ENCODE data around the gene KCNB1.
"Not testable (repeated sequence)": the region's sequence is repeated elsewhere in the genome, so short reads cannot be mapped to it uniquely, and the experiment has no call there.

KCNB1 gene

DNA sequence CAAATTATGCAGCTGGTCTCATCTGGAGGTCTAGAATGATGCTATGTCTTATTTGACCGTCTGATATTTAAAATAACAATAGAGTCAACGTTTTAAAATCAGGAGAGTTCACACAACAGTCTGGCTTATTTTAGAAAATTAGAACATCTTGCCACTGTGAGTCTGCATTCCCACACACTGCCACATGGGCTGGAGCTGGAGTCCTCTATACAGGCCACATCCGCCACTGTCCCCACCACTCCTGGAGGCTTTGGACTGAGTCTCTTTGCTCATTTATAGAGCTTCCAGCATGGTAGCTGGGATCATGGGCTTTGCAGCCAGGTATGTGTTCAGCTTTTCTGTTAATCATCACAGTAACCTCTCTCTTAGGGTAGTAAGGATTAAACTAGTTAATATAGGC, 135.8 kb downstream of the KCNB1 start:
- DNase-seq = no peak

GRCh38 chr20:49345524-49345923, 136.9 kb downstream of the KCNB1 start:
- DNase-seq = peak; percentile 92

DNA sequence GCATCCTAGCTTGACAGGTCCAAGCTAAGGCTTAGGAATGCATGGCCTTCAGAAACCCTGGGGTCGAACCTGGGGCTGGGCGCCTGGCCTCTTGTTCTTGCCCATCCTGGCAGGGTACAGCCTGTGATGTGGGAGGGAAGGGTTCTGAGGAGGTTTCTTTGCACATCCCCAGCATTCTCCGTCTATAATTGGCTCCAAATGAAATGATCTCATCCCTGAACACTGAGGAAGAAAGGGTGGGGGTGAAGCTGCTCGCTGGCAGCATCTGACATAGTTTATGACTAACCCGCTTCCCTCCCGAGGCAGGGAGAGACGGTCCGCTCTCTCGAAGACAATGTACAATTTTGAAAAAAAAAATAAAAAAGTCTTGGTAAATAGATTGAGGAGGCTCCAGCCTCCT, 137.5 kb downstream of the KCNB1 start:
- peak; percentile 98 for DNase-seq

DNA sequence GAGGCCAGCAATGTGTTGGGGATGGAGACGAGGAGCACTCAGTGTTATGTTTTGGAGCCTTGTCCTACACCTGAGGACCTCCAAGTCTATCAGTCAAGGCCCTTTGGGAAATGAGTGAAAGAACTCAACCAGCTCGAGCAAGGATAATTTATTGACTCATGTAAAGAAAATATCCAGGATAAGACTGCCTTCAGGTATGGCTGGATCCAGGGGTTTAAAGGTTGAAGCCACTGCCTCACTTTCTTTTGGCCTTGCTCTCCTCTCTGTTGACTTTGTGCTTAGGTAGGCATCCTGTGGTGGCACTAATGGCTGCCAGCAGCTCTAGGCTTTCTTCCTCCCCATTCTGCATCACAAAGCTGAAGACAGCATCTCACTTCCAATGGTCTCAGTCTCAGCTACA, 138.3 kb downstream of the KCNB1 start:
- DNase-seq = no peak

DNA sequence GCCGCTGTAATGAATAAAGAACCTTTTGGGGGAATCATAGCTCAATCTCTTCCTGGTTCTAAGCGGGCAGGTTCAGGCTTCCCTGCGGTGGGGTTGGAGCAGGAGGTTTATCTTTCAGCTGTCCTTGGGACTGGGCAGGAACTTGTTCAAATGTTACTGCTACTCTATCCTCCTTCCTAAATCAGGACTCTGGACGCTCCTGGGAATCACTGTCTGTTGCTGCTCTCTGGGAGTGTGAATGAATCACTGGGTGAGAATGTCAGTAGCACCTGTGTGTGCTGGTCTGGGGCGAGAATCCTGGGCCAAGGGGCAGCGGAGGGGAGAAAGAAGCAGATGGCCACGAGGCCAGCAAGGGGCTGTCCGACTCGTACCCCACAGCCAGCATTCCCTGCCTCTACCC, 139.2 kb downstream of the KCNB1 start:
- DNase-seq = peak; percentile 68

DNA sequence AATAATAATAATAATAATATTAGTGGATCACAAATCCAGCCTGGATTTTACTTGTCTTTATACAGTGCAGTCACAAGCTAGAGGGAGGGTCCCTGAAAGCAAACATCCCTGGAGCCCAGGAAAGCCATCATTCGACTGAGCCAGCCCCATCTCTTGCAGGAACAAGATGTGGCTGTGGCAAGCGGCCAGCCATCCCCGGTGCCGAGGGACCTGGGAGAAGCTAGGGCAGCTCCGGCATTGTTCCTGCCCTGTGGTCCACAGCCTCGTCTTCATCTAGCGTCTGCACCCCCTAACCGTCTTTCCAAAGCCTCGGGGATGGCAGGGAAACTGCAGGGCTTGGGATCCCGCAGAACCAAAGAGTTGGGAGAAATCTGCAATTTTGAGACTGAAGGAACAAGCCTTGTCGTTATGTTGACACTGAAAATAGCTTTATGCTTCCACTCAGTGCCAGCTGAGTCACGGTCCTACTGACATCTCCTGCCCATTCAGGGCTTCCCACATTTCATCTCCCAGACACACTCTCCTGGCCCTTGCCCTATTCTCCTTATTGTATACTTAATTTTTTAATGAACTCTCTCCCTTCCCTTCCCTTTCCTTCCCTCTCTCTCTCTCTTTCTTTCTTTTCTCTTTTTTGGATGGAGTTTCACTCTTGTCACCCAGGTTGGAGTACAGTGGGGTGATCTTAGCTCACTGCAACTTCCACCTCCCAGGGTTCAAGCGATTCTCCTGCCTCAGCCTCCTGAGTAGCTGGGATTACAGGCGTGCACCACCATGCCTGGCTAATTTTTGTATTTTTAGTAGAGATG, 142.1 kb downstream of the KCNB1 start:
- DNase-seq = no peak

GRCh38 chr20:49339123-49339522, 143.3 kb downstream of the KCNB1 start:
- DNase-seq = no peak

GRCh38 chr20:49338061-49338460, 144.4 kb downstream of the KCNB1 start:
- no peak for DNase-seq

DNA sequence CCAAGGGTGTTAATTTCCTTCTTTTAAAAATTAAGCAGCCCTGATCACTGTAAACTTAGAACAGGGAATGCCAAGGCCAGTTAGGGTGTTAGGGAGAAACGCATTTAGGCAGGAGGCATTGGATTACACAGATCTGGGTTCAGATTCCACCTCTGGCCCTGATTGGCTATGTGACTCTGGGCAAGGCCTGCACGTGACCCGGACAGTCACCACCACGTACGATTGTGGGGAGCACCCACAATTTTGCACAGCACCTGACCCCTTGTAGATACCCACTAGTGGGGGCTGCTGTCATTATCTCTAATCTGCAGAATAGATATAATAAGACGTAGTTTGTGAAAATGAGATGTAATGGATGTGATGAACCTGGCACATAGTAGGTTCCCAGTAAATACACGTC, 145.1 kb downstream of the KCNB1 start:
- DNase-seq = no peak

- no peak for DNase-seq
Observed at GRCh38 chr20:49336786-49337185, 145.7 kb downstream of the KCNB1 start.

DNA sequence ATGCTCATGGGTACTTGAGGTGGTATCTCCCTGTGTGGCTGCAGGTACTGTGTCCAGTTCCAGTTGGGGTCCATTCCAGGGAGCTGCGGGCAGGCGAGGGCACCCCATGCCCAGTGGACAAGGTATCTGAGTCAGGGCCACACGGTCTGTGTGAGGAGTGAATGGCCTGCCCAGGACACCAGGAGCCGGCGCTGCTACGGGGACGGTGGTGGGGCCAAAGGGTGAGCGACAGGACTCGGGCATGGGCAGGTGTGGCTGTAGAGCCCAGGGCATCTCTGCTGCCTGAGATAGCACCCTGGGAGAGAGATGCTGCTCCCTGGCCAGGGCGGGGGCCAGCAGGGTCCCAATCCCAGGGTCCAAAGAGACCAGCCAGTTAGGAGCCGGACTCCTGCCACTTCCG, 147.0 kb downstream of the KCNB1 start:
- DNase-seq = no peak

DNA sequence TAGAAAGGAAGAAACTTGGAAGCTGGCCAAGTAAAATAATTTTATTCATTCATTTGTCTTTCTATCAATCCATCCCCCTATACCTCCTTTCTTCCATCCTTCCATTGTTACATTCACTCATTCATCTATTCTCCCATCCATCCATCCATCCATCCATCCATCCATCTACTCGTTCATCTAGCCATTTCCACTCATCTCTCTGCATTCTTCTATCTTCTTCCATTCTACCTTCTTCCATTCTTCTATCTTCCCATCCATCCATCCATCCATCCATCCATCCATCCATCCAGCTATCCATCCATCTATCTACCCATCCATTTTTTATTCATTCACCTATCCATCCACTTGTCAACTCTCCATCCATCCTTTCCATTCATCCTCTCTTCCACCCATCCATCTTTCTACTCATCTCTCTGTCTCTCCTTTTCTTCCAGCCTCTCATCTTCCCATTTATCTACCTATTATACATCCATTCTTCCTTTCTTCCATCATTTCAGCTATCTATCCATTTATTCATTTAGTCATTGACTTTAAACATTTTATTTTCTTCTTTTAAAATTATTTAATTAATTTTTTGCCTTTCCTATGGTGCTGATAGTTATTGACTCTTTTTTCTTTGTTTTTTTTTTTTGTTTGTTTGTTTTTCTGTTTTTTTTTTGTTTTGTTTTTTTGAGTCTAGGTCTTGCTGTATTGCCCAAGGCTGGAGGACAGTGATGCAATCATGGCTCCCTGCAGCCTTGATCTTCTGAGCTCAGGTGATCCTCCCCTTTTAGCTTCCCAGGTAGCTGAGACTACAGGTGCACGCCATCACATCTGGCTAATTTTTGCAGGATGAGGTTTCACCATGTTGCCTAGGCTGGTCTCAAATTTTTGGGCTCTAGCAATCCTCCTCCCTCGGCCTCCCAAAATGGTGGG, 151.5 kb downstream of the KCNB1 start:
- DNase-seq = no peak

GRCh38 chr20:49328790-49329189, 153.7 kb downstream of the KCNB1 start:
- no peak for DNase-seq

DNA sequence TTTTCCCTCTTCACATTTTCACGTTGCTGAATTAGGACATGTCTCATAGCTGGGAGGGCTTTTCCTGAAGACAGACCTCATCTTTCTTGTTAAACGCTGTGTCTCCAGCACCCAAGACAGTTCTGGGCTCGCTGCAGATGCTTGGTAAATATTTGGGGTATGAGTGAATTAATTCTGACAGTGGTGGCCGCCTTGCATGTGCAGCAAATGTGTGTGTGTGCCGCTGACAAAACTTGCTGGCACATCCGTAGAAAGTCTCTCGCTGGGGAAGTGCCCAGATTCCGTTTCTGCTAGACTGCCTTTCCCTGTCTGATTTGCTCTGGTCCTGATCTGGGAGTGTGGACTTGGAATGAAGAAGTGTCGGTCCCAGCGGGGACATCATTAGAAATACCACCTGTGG, 156.4 kb downstream of the KCNB1 start:
- no peak for DNase-seq

GRCh38 chr20:49324306-49324705, 158.2 kb downstream of the KCNB1 start:
- DNase-seq = no peak

DNA sequence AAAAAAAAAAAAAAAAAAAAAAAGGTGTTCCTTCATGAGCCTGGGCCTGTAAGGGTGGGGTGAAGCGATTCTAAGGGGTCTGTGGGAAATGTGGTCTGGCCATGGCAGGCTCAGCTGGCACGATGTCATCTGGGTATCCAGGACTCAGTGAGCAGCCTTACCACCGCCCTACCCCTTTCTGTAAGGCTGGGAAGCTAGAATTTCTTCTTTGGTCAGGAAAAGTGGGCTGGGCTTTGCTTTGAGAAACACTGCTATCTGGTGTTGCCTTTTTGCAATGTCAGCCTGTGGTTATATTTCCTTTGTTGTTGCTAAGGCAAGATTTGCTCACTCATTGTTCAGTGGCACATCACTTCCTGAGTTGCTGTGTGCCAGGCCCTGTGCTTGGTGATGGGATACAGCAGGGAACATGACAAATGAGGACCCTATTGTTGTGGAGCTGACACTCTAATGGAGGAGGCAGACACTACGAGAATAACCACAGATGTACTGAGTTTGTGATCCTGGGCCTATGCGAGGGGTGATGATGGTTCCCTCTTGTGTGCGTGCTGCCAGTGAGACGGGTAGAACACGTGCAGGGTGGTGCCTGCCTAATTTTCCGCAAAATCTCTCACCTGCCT, 158.7 kb downstream of the KCNB1 start:
- DNase-seq = peak; percentile 79

- DNase-seq = peak; percentile 60
Observed at GRCh38 chr20:49320460-49320859, 162.0 kb downstream of the KCNB1 start.

GRCh38 chr20:49319208-49319809, 163.2 kb downstream of the KCNB1 start:
- no peak for DNase-seq

DNA sequence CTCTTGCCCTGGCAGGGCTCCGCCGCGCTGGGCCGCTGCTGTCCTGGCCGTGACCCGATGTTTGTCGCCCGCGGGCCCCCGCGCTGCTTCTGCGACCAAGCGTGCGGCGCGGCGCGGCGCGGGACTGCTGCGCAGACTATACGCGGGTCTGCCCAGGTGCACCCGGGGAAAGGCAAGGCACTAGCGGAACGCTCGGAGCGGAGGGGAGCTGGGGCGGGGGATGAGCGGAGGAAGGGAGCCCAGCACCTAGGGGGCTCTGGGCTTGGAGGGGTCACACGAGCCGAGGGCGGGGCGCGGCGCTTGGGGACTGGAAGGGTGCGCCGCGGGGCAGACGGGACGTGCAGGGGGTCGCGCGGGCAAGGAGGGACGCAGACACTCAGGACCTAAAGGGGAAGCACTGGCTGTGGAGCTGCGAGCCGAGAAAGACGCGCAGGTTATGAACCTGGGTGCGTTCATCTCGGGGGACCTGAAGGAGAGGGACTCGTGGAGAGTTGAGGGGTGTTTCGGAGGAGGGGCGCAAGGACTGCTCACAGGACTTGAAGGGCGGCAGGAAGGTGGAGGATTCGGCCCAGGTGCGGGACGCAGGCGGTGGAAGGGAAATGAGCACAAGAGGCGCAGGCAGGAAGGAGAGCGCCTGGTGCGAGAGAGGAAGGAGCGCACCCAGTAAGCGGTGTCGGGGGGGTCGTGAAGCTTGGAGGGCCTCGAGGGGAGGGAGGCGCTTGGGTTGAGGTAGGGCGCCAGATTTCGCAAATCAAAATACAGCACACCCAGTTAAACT, 163.8 kb downstream of the KCNB1 start:
- no peak for DNase-seq

DNA sequence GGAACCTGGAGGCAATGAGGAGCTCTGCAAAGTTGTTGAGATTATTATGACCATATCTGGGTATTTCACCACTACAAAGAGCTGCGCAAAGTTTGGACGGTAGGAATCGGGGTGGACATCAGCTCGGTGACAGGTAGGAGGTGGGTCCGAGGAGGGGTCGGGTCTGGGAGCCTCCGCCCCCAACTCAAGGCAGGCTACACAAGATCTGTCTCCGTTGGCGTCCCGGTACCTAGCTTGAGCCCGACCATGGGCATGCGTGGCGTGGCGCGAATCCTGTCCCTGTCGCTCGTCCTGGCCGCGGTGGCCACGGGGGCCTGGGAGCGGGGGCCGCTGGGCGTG, 164.4 kb downstream of the KCNB1 start:
- DNase-seq = no peak

DNA sequence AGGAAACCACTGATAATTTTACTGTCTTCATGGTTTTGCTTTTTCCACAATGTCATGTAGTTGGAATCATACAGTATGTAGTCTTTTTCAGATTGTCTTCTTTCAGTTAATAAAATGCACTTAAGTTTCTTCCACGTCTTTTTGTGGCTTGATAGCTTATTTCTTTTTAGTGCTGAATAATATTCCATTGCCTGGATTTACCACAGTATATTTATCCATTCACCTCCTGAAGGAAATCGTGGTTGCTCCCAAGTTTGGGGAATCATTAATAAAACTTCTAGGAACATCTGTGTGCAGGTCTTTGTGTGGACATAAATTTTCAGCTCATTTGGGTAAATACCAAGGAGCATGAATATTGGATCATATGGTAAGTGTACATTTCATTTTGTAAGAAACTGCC, 165.8 kb downstream of the KCNB1 start:
- DNase-seq = no peak

- no peak for DNase-seq
Observed at GRCh38 chr20:49315580-49315979, 166.9 kb downstream of the KCNB1 start.

GRCh38 chr20:49314052-49314451, 168.4 kb downstream of the KCNB1 start:
- not testable (repeated sequence) for DNase-seq
